Activated CD4-positive, alpha-beta T cell treated with anti-CD3 and anti-CD28 coated beads, Interleukin-2, amount 50 U/mL, for 16 hours (primary cell): Measurements from ENCODE around the gene CACNA2D3.

Source experiments
- DNase-seq: peaks from one replicate; pipeline ENCODE4 v3.0.0-alpha.2; 2020

Gene CACNA2D3

DNA sequence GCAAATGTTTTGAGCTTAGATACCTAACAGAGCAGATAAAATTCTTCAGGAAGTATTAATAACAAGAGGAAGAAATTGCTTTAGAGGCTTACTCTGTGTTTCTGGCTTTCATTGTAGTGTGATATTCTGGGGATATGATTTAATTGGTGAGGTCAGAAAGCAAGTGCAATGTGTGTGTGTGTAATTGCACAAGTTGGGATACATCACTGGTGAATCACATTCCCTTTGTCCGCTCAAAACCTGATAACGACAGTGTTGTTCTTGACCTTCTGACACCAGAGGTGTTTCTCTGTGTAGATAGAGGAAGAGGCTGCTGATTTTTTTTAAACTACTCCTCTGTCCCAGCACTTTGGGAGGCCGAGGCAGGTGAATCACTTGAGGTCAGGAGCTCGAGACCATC is 161.1 kb downstream of the CACNA2D3 start:
- DNase-seq = no peak

DNA sequence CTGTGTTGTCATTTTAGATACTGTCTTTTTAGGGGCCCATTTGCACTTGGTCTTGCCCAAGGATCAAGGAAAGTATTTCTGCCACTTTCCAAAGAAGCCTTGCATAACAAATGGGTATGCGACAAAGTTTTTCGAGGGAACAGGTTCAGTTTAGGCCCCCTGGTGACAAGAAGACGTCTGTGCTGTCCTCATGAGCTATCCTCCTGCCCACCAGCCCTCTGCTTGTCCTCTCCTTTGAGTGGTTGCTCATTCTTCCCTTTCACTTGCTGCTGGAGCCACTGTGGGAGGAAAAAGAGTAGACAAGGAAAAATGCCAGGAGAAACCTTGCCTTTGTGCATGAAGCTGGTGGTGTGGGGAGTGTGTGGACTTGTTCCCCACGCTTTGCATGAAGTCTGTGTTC is 171.9 kb downstream of the CACNA2D3 start:
- no peak for DNase-seq

DNA sequence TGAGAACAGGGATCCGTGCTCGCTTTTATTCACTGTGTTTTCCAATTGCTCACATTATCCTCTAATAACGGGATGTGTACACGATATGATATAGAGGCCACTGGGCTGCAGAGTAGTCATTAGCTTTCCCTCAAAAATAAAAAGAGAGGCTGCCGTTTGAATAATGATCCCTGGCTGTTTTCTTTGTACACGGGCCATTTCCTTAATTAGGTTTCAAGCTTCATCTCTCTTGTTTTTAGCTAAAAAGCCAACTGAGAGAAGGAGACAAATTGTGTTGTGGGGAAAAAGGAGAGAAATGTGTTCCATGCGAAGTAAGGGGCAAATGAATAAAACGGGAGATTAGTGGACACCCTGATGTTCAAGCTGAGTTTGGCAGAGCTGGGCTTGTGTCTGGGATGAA is 174.2 kb downstream of the CACNA2D3 start:
- no peak for DNase-seq

DNA sequence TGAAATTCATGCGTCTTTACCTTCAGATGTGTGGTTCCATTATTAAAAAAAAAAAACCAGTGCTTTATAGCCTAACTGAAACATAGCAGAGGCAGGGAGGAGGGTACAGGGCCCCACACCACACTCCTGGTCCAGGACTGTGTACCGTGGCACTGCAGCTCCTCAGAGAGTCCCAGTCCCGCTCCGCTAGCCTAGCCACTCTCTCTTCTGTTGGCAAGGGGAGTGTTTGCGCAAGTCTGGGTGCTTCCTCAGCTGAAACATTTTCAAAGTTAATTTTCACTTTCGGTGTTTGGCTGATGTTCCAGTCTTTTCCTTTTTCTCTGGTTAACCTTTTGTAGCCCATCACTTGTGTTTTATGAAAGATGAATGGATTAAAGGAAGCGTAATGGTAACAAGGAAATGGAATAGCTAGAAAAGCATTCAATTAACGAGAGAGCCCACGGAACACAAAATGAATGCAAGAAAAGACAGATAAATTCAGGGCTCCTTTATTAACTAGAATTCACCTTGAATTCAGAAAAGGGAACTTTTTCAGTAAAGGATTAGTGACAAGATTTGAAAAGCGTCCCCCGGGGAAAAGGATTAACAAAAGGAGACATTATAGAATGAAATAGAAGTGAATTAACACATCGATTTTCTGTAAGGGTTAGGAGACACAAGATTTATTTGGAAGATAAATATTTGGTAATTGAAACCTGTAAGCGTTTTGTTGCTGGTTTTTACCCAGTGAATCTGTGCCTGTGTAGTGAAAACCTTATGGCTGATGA is 177.0 kb downstream of the CACNA2D3 start:
- no peak for DNase-seq

DNA sequence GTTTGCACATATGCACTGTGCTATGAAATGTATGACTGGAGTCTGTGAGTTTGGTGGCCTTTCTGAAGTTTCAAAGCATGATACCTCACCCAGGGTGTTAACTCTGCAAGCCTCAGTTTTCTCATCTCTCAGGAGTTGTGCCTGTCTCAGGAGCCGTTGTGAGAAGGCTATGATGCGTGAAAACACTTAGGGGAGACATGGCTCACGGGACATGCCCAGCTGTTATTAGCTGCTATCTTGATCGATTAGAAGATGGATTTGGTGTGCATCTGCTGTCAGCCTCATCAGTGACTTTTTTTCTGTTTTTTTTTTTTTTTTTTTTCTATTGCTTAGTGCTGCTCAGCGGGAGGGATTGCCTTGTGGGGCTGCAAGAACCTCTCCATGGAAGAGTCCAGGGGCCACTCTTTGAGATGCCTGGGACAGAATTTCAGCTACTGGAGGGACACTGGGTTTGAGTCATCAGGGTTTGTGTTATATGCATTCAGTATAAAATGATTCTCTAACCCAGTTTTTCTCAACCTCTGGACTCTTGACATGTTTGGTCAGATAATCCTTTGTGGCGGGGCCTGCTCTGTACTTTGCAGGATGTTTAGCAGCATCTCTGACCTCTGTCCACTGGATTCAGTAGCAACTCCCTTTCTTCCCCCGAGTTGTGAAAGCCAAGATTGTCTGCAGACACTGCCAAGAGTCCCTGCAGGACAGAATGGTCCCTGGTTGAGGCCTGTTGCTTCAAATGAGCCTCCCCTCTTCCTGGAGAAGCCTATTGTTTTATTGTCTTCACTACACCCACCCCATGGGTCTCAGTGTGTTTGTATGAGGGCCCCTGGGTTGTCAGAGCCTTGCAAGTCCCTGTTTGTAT is 181.4 kb downstream of the CACNA2D3 start:
- DNase-seq = no peak

GRCh38 chr3:54304877-54305276 is 182.5 kb downstream of the CACNA2D3 start:
- DNase-seq = no peak

DNA sequence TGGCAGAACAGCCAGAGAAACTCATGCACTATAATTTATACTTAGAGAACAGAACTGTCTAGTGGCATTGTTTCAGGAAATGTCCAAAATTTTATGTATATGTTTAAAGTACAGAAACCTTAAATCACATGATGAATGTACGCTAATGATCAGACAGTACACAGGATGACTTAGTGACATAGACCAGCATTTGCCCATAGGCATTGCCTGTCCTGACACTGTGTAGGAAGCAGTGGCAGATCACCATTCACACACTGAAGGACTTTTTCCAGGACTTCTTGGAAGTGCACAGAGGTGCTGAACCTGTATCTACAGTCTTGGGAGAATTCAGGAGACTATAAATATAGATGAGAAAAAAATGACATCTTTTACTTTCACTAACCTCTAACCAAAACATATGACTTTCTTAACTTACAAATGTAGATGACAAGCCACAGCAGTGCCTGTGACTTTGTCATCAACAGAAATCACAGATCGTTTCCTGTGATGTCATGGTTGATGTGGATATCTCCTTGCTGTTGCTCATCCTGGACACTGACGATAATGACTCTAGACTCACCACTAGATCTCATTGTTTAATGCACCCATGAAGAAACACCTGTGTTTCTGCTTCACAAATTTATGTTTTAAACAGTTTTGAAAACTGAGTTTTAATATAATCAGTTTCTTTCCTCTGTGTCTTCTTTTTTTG is 183.2 kb downstream of the CACNA2D3 start:
- no peak for DNase-seq

- no peak for DNase-seq
Observed at GRCh38 chr3:54307566-54308180, 185.3 kb downstream of the CACNA2D3 start.

- DNase-seq = no peak
Observed at GRCh38 chr3:54309601-54310000, 187.2 kb downstream of the CACNA2D3 start.

GRCh38 chr3:54311211-54311747 is 188.9 kb downstream of the CACNA2D3 start:
- DNase-seq = no peak

- DNase-seq = no peak
Observed at GRCh38 chr3:54312156-54312899, 190.0 kb downstream of the CACNA2D3 start.

DNA sequence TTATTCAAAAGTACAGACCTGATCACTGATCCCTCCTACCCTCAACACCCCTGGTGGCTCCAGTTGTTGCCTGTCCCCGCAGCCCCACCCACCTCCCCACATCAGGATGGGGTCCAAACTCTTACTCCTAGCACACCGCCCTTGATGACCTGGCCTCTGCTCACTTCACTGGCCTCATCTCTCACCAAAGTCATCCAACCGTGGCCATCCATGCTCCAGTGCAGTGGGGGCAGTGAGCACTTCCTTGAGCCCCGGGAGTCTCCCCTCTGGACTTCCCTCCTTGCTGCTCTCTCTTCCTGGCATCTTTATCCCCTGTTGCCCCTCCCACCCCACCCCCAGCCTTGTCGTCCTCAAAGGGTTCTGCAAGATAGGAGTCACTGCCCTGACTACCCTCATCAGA is 191.1 kb downstream of the CACNA2D3 start:
- DNase-seq = no peak

DNA sequence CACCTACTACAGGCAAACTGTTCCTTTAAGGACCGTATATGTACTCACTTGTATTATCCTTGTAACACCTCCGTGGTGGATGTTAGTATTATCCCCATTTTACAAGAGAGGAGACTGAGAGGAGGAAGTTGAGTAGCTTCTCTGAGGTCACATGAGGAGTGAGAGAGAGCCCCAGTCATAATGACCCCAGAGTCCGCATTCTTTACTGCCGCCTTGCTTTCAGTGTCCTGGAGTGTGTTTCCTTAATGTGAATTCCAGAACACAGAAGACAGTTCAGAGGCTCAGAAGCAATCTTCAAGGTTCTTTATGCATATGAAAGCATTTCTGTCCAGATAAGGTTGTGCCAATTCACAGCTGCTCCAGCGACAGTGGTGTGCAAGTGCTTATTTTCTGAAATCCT is 199.2 kb downstream of the CACNA2D3 start:
- DNase-seq = no peak

- no peak for DNase-seq
Observed at GRCh38 chr3:54322354-54322753, 200.0 kb downstream of the CACNA2D3 start.

- DNase-seq = no peak
Observed at GRCh38 chr3:54324103-54324502, 201.8 kb downstream of the CACNA2D3 start.

DNA sequence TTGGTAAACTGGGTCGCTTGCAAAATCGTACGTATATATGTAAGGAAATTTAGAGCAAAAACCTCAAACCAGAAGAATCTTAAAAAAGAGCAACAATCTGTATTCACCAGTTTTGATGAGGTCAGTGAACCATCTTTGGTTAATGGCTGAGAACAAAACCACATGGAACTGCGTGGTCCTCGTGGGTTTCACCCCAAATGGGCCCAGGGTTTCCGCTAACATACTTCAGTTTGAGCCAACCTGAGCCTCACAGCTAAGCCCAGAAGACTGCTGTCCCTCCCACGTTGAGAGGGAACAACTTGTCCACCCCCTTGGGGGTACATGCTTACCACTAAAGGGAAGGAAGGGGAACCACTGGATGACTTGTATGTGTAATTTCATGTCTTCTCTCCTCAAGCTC is 204.6 kb downstream of the CACNA2D3 start:
- no peak for DNase-seq

- DNase-seq = no peak
Observed at GRCh38 chr3:54331341-54331740, 209.0 kb downstream of the CACNA2D3 start.

DNA sequence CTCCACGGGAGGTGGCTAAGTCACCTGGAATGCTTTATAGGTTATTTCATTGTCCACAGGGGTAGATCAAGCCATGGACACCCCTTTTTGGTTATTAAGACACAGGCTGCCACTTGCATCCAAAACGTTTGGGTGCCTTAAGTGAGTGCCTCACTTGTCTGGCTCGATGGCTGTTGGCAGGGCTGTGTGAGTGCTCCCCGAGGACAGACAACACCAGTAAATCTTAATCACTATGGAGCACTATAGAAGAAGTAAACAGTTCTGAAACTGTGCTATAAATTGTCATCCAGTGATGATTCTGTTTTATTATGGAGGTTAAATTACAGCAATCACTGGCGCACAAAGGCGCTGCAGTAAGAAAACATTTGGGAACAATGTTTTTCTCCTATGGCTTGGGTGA is 215.5 kb downstream of the CACNA2D3 start:
- no peak for DNase-seq

GRCh38 chr3:54339608-54340007 is 217.3 kb downstream of the CACNA2D3 start:
- no peak for DNase-seq

- DNase-seq = no peak
Observed at GRCh38 chr3:54341811-54342210, 219.5 kb downstream of the CACNA2D3 start.

DNA sequence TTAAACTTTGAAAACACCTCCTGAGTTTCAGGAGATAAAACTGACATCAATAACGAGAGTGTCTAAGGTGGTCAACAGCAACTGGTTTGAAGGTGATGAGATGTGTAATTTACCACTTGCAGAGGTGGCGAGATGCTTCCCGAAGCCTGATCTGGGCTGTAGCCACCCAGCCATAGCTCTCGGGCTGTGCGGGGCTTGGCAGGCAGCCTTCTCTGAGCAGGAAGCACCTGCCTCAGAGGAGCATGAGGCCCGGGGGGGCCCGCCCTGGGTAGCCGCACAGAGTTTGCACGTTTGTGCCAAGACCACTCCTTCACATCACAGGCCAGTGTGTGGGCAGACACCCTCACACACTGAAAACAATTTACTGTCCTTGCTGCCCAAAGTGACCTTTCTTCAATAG is 220.3 kb downstream of the CACNA2D3 start:
- DNase-seq = no peak

- DNase-seq = no peak
Observed at GRCh38 chr3:54343495-54343894, 221.1 kb downstream of the CACNA2D3 start.
